ENCODE data around the gene NOMO2. TPM values are rescaled to one million over a fixed set of nuclear protein-coding genes. Genes with fewer than 3 reads are reported as not detected.
"Not testable (repeated sequence)": the region's sequence is repeated elsewhere in the genome, so short reads cannot be mapped to it uniquely, and the experiment has no call there.

The NOMO2 gene
- total and polyA plus RNA-seq, 9 donors: 29.1 to 175 (median 56.4) TPM

DNA sequence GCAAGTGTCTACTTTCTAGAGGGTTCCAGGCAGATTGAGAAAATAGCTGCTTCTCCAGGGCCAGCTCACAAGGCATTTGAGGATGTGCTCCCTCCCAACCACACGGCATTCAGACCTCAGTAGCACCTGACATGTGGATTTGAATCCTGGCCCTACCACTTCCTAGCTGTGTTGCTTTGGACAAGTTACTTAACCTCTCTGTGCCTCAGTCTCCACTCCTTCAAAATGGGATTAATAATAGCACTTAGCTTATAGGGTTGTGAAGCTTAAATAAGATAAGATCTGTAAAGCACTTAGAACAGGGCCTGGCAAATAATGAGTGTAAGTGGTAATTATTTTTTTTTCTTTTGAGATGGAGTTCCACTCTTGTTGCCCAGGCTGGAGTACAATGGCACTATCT is 21.0 kb upstream of the NOMO2 start:
- Histone ChIP-seq H3K4me3 (no peak overlapping the region), H3K27me3 (no peaks in the 10 kb centered on the region), H3K4me1 (ENCODE audit: insufficient read depth) (no peaks in the 10 kb centered on the region), H3K36me3 (no peaks in the 10 kb centered on the region), H3K27ac (no peak overlapping the region), H3K9me3 (no peaks in the 10 kb centered on the region)
- no peak for TF ChIP-seq EP300 (IDR thresholded peaks at IDR 0.05)
- TF ChIP-seq POLR2A (IDR thresholded peaks at IDR 0.05): no peak
- TF ChIP-seq CTCF (IDR thresholded peaks at IDR 0.05): no peak
- intact Hi-C loops (cut with DNase I): no loop called here
- DNase-seq: no peak
- 78 to 84% (median 81%) methylated on average over 1 of the region's 1 CpG for WGBS, 3 donors

GRCh38 chr16:18580396-18580795 is 18.5 kb upstream of the NOMO2 start:
- H3K4me3 ChIP-seq; H3K9me3 ChIP-seq; H3K36me3 ChIP-seq; H3K27me3 ChIP-seq; H3K4me1 ChIP-seq (ENCODE audit: insufficient read depth); H3K27ac ChIP-seq; intact Hi-C loops (cut with DNase I); DNase-seq: not testable (repeated sequence)
- WGBS, 3 donors: 73 to 83% (median 82%) methylated on average over 3 of the region's 5 CpGs

DNA sequence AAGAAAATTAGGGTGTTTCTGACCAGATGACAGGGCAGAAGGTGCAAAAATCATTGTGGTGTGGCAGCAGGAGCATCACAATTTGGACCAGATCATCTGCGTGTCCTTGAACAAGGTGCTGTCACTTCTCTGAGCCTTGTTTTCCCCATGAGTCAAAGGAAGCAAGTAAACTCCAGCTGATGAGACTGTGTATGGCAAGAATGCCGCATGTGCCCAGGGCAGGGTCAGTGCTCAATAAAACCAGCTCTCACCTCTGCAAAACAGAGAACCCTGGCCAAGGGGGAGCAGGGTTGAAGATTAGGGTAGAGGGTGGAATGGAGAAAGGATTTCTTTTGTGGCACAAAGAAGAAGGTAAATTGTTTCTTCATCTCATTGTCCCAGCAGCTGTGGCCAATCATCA is 17.4 kb upstream of the NOMO2 start:
- H3K27ac ChIP-seq; H3K27me3 ChIP-seq; H3K36me3 ChIP-seq; H3K4me3 ChIP-seq; H3K9me3 ChIP-seq; H3K4me1 ChIP-seq (ENCODE audit: insufficient read depth); intact Hi-C loops (cut with DNase I); DNase-seq: not testable (repeated sequence)
- 84 to 96% (median 86%) methylated on average over 2 of the region's 2 CpGs for WGBS, 3 donors

DNA sequence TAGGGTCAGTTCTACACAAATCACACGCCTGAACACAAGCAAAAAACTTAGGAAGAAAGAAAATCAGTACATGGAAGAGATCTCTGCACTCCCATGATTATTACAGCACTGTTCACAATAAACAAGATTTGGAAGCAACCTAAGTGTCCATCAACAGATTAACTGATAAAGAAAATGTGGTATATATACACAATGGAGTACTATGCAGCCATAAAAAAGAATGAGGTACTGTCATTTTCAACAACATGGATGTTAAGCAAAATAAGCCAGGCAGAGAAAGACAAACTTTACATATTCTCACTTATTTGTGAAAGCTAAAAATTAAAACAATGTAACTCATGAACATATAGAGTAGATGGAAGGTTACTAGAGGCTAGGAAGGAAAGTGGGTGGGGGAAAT is 16.0 kb upstream of the NOMO2 start:
- 92 to 100% (median 95%) methylated on average over 1 of the region's 1 CpG for WGBS, 3 donors
- DNase-seq; H3K27me3 ChIP-seq; H3K4me3 ChIP-seq; H3K9me3 ChIP-seq; intact Hi-C loops (cut with DNase I); H3K4me1 ChIP-seq (ENCODE audit: insufficient read depth); H3K27ac ChIP-seq; H3K36me3 ChIP-seq: not testable (repeated sequence)

GRCh38 chr16:18575945-18576344 is 14.0 kb upstream of the NOMO2 start:
- WGBS, 3 donors: 18 to 72% (median 33%) methylated on average over 1 to 2 of the region's 2 CpGs
- H3K27me3 ChIP-seq; H3K4me1 ChIP-seq (ENCODE audit: insufficient read depth); H3K4me3 ChIP-seq; H3K9me3 ChIP-seq; H3K36me3 ChIP-seq; H3K27ac ChIP-seq; DNase-seq; intact Hi-C loops (cut with DNase I): not testable (repeated sequence)

GRCh38 chr16:18575298-18575917 is 13.5 kb upstream of the NOMO2 start:
- H3K27ac ChIP-seq; DNase-seq; H3K4me1 ChIP-seq (ENCODE audit: insufficient read depth); H3K9me3 ChIP-seq; intact Hi-C loops (cut with DNase I); H3K36me3 ChIP-seq; H3K27me3 ChIP-seq; H3K4me3 ChIP-seq: not testable (repeated sequence)
- WGBS, 3 donors: 80 to 85% (median 84%) methylated on average over 9 to 11 of the region's 13 CpGs

- H3K4me1 ChIP-seq (ENCODE audit: insufficient read depth); intact Hi-C loops (cut with DNase I); H3K27ac ChIP-seq; H3K36me3 ChIP-seq; DNase-seq; H3K4me3 ChIP-seq; H3K27me3 ChIP-seq; H3K9me3 ChIP-seq: not testable (repeated sequence)
- WGBS, 3 donors: 90 to 97% (median 96%) methylated on average over 2 to 4 of the region's 7 CpGs
Observed at GRCh38 chr16:18573887-18574286, 12.0 kb upstream of the NOMO2 start.

DNA sequence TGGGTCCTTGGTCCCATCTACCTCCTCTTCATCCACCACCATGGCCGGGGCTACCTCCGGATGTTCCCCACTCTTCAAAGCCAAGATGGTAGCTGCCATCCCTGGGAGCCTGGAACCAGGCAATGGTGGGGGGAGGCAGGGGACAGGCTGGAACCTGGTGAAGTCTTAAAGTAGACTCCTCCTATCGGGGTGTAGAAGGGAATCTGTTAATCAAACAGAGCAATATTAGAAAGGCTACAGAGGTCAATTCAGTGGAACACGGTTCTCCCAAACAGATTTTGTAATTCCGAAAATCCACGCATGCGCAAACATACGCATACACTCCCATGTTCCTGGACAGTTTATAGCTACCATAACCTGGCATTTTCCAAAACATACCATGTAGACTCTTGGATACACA is 11.1 kb upstream of the NOMO2 start:
- DNase-seq; H3K4me1 ChIP-seq (ENCODE audit: insufficient read depth); H3K4me3 ChIP-seq; H3K27me3 ChIP-seq; H3K9me3 ChIP-seq; H3K27ac ChIP-seq; intact Hi-C loops (cut with DNase I); H3K36me3 ChIP-seq: not testable (repeated sequence)
- 81 to 89% (median 85%) methylated on average over 3 to 8 of the region's 8 CpGs for WGBS, 3 donors

DNA sequence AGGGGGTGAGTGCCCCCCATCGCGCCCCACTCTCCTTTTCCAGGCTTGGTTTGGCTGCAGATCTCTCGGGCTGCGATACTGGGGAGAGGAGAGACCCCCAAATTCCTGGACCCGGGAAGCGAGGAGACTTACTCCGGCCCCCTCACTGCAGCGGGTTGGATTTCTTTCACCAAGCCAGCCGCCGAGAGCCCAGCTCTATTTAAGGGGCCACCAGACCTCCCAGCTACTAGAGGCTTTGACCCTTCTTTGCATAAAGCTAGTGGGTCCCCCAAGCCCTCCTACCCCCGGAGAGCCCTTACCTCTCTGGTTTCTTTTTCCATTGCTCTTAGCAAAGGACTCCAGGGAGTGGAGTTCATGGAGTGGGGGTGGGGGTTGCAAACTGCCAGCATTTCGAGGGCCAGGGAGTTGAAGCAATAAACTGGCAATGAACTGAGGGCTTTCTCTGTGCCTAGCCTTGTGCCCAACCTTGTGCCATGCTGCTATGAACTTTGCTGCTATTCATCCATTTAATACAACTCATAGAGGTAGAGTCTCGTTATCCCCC is 9.5 kb upstream of the NOMO2 start:
- H3K4me3 ChIP-seq; H3K4me1 ChIP-seq (ENCODE audit: insufficient read depth); DNase-seq; H3K27ac ChIP-seq; H3K9me3 ChIP-seq; intact Hi-C loops (cut with DNase I); H3K27me3 ChIP-seq; H3K36me3 ChIP-seq: not testable (repeated sequence)
- WGBS, 3 donors: 9 to 50% (median 32%) methylated on average over 2 to 8 of the region's 13 CpGs

DNA sequence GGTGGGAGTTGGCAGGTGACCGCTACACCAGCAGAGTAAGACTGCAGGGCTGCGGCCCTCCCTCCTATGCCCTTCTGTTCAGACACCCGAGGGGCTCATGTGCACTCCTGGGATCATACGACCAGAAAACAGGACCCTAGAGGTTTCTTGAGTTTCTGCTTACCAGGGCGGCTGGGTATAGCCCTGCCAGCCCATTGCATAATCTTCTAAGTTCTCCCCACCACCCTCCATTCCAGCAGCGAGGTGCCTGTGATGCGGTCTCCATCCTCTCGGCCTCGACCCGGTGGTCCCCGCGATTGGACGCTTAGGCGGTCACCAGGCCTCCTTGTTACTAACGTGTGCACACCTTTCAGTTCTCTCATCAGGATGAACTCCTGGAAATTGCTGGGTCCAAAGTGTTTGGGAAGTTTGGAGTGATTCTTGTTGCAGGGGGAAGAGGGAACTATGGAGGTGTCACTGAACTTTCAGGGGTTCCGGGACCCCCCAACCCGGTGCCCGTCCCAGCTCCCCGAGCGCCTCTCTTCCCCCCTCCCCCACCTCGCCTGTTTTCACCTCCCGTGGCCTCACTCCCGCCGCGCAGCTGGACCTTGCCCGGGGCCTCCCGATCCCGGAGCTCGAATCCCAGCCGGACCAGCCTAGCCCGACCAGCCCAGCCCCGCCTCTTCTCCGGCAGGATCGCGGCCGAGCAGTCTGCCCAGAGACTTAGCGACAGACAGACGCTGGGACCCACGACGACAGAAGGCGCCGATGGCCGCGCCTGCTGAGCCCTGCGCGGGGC is 8.8 kb upstream of the NOMO2 start:
- H3K9me3 ChIP-seq; H3K4me1 ChIP-seq (ENCODE audit: insufficient read depth); H3K27me3 ChIP-seq; H3K36me3 ChIP-seq; H3K4me3 ChIP-seq; H3K27ac ChIP-seq; DNase-seq; intact Hi-C loops (cut with DNase I): not testable (repeated sequence)
- 11 to 17% (median 12%) methylated on average over 21 to 25 of the region's 46 CpGs for WGBS, 3 donors
